Stomach (tissue), 9 donors: ENCODE results near the gene CELSR1. TPM values are rescaled to one million over a fixed set of nuclear protein-coding genes. Genes with fewer than 3 reads are reported as not detected.

Experiments used
- DNase-seq, 2 donors: peaks; one replicate each; pipeline versions ENCODE4 v3.0.0 to v3.0.0-alpha.2; 2013 to 2019
- H3K27ac ChIP-seq, 5 donors: fragments of 200-600 bp in 4 of 5; sonication (generic) in 4 of 5; one replicate each; pipeline ENCODE4 v1.5.1; 2013 to 2019; ENCODE audit warnings: mild to moderate bottlenecking in 1 of 5, moderate library complexity in 1 of 5
- H3K27me3 ChIP-seq, 3 donors: fragments of 200-600 bp; sonication (generic); one replicate each; pipeline ENCODE4 v1.5.1; 2017 to 2019; ENCODE audit warnings: mixed run types in 1 of 3
- H3K36me3 ChIP-seq, 4 donors: fragments of 200-600 bp; sonication (generic); 1 replicate in 3 of 4; 2 replicates in 1 of 4; pipeline ENCODE4 v1.5.1; 2016 to 2019
- H3K4me1 ChIP-seq, 4 donors: fragments of 200-600 bp; sonication (generic); one replicate each; pipeline ENCODE4 v1.5.1; 2016 to 2019
- H3K4me3 ChIP-seq, 4 donors: fragments of 200-600 bp; sonication (generic) in 3 of 4; one replicate each; pipeline ENCODE4 v1.5.1; 2016 to 2019; ENCODE audit warnings: mild to moderate bottlenecking in 1 of 4
- H3K9me3 ChIP-seq, 4 donors: fragments of 200-600 bp; sonication (generic); one replicate each; pipeline ENCODE4 v1.5.1; 2016 to 2019
- EP300 ChIP-seq: sonication (generic); formaldehyde crosslinking; IDR thresholded peaks from one replicate; pipeline ENCODE4 v1.6.1; 2017; ENCODE audit warnings: antibody characterized with exemption
- POLR2A ChIP-seq, 4 donors: fragments of 450-650 bp; IDR thresholded peaks; one replicate each; pipeline ENCODE4 v1.6.1; 2016; ENCODE audit warnings: antibody characterized with exemption in 4 of 4, control low read depth in 2 of 4, mild to moderate bottlenecking in 1 of 4, moderate library complexity in 1 of 4
- POLR2AphosphoS5 ChIP-seq, 3 donors: sonication (generic); formaldehyde crosslinking; IDR thresholded peaks; one replicate each; pipeline ENCODE4 v1.6.1; 2016; ENCODE audit warnings: antibody characterized with exemption in 3 of 3
- WGBS, 5 donors: extraction: QIAGEN DNeasy Blood & Tissue Kit in 3 of 5; methylation state at CpG; one replicate each; pipeline versions ENCODE4 v1.1.5 to v1.1.7; 2013 to 2018; 5-methylcytosine and 5-hydroxymethylcytosine counted together
- intact Hi-C: fragments of 100-400 bp; cut with DNase I; formaldehyde crosslinking; loops from one replicate; pipeline ENCODE4 v1.15.1; 2023; ENCODE audit warnings: low total_unique reads
- polyA plus RNA-seq, 3 donors: library from polyadenylated mRNA; stranded (reverse); fragments of 200-250 nt; gene quantifications; one replicate each; pipeline ENCODE4 v1.2.3, GENCODE V29; 2013
- total RNA-seq, 5 donors: library from RNA; depleted of rRNA; stranded (reverse); fragments of >200 nt; gene quantifications; one replicate each; pipeline versions ENCODE4 v1.1.0 to v1.2.3, GENCODE V29; 2014 to 2016
- TF ChIP-seq, protein P1 (sequence below), 7 experiments: fragments of 450-650 bp in 4 of 7; fragments of 200-600 bp in 3 of 7; sonication (generic) in 3 of 7; IDR thresholded peaks; one replicate each; pipeline ENCODE4 v1.5.1; 2016 to 2019; ENCODE audit warnings: antibody characterized with exemption in 7 of 7, control low read depth in 2 of 7, mild to moderate bottlenecking in 1 of 7
- donor health status: healthy with polysubstance abuse.
- donor health status: Bipolar disorder and iron deficiency.
- donor health status: healthy.

CELSR1 gene
- total and polyA plus RNA-seq, 8 donors, result 0.29 to 78.2 (median 13.4) TPM

DNA sequence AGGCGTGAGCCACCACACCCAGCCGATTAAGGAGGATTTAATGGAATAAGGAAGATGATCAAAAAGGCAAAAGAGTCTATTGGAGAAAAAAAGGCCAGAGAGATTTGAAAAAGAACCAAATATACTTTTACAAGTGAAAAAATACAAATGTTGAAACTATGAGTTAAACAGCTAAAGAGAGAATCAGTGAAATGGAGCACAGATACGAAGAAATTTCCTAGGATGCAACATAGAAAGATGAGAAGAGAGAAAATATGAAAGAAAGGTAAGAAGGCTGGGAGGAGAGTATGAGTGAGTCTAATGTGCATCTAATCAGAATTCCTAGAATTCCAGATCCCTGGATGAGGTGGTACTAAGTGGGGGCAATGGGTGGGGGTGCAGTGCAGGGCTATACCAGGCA is 19.4 kb upstream of the CELSR1 start:
- no peak for DNase-seq
- 81 to 99% (median 97%) methylated on average over 3 of the region's 3 CpGs for WGBS, 5 donors
- intact Hi-C loops, result no loop called here
- Histone ChIP-seq H3K4me3 (no peak overlapping the region), H3K27ac (no peak overlapping the region), H3K9me3 (peaks cover 0 to 10% (median 7%) of the 10 kb centered on the region in 4 donors), H3K27me3 (no peaks in the 10 kb centered on the region), H3K4me1 (peaks cover 0 to 10% (median 4%) of the 10 kb centered on the region in 4 donors), H3K36me3 (no peaks in the 10 kb centered on the region)
- no peak for TF ChIP-seq POLR2A (IDR thresholded peaks at IDR 0.05)
- TF ChIP-seq, protein P1, sequence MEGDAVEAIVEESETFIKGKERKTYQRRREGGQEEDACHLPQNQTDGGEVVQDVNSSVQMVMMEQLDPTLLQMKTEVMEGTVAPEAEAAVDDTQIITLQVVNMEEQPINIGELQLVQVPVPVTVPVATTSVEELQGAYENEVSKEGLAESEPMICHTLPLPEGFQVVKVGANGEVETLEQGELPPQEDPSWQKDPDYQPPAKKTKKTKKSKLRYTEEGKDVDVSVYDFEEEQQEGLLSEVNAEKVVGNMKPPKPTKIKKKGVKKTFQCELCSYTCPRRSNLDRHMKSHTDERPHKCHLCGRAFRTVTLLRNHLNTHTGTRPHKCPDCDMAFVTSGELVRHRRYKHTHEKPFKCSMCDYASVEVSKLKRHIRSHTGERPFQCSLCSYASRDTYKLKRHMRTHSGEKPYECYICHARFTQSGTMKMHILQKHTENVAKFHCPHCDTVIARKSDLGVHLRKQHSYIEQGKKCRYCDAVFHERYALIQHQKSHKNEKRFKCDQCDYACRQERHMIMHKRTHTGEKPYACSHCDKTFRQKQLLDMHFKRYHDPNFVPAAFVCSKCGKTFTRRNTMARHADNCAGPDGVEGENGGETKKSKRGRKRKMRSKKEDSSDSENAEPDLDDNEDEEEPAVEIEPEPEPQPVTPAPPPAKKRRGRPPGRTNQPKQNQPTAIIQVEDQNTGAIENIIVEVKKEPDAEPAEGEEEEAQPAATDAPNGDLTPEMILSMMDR (IDR thresholded peaks at IDR 0.05), result no peak
- no peak for TF ChIP-seq EP300
- TF ChIP-seq POLR2AphosphoS5 (IDR thresholded peaks at IDR 0.05), result no peak

DNA sequence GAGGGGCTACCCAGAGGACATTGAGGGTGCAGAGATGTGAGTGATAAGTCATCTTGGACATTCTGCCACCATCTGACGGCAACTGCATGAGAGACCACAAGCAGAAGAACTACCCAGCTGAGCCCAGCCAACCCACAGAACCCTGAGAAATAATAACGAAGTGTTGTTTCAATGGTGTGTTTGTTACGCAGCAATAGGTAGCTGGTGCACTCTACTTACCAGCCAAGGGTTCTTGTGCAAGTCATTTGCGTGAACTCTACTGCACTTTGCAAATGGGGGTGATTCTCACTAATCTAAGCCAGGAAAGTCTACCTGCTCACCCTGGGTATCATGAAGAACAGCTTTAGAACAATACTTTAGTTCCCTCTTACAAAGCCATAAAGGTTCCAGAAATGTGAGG is 15.8 kb upstream of the CELSR1 start:
- intact Hi-C loops, result no loop called here
- Histone ChIP-seq H3K4me1 (peaks cover 10 to 27% (median 19%) of the 10 kb centered on the region in 4 donors), H3K9me3 (peaks cover 0 to 10% (median 7%) of the 10 kb centered on the region in 4 donors), H3K27ac (no peak overlapping the region), H3K4me3 (no peak overlapping the region), H3K27me3 (no peaks in the 10 kb centered on the region), H3K36me3 (no peaks in the 10 kb centered on the region)
- TF ChIP-seq EP300, result no peak
- no peak for TF ChIP-seq POLR2A (IDR thresholded peaks at IDR 0.05)
- no peak for TF ChIP-seq POLR2AphosphoS5 (IDR thresholded peaks at IDR 0.05)
- TF ChIP-seq, protein P1 (IDR thresholded peaks at IDR 0.05), result no peak
- DNase-seq, result no peak
- 95 to 99% (median 97%) methylated on average over 4 of the region's 4 CpGs for WGBS, 5 donors

DNA sequence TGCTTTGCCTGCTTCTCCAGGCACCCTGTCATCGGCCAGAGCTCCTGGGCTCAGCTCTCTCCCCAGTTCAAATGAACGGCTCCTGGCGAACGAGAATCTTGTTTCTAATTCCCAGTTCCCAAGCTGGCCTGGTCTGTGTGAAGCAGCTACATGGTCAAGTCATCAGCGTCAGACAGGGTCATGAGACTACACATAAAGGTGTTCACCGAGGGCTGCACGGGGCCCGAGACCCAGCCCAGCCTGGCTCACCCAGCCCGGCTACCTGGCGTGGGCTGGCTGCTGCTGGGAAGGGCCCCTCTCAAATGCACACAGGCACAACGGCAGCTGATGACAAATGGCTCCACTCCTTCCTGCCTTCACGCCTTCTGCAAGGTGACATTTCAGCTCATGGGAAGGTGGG is 14.6 kb upstream of the CELSR1 start:
- H3K27ac ChIP-seq, result no peak overlapping the region
- TF ChIP-seq POLR2A (IDR thresholded peaks at IDR 0.05) (no peak), EP300 (no peak), POLR2AphosphoS5 (IDR thresholded peaks at IDR 0.05) (no peak)
- TF ChIP-seq, protein P1 (IDR thresholded peaks at IDR 0.05), result no peak

DNA sequence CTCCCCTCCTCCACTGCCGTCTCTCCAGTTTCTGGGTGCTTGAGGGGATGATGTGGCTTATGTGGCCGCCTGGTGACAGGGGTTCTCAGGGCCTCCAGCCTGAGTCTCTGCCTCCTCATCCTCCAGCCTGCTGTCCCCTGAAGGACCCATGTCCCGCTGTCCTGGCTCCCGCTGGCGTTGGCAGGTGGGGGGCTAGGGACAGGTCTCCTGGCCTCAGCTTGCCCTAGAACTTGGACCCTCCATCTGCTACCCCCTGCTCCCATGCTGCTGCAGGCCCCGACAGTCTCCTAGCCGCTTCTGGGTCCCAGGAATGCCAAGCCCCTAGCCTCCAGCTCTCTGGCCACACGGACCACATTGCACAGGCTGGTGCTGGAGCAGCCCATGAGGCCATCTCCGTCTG is 13.9 kb upstream of the CELSR1 start:
- WGBS, 5 donors, result 85 to 92% (median 88%) methylated on average over 5 to 9 of the region's 9 CpGs
- intact Hi-C loops, result no loop called here
- DNase-seq, result no peak
- TF ChIP-seq POLR2A (IDR thresholded peaks at IDR 0.05) (no peak), EP300 (no peak), POLR2AphosphoS5 (IDR thresholded peaks at IDR 0.05) (no peak)
- TF ChIP-seq, protein P1 (IDR thresholded peaks at IDR 0.05), result no peak
- Histone ChIP-seq H3K36me3 (no peaks in the 10 kb centered on the region), H3K4me3 (no peak overlapping the region), H3K9me3 (peaks cover 0 to 10% (median 7%) of the 10 kb centered on the region in 4 donors), H3K27ac (no peak overlapping the region), H3K4me1 (peaks cover 27 to 38% (median 33%) of the 10 kb centered on the region in 4 donors), H3K27me3 (no peaks in the 10 kb centered on the region)

More for the DNA sequence above, 14.6 kb upstream of the CELSR1 start:
- H3K36me3 ChIP-seq, result no peaks in the 10 kb centered on the region
- DNase-seq, result no peak
- peaks cover 20 to 31% (median 27%) of the 10 kb centered on the region in 4 donors for H3K4me1 ChIP-seq
- H3K4me3 ChIP-seq, result no peak overlapping the region
- intact Hi-C loops, result no loop called here
- no peaks in the 10 kb centered on the region for H3K27me3 ChIP-seq
- H3K9me3 ChIP-seq, result peaks cover 0 to 10% (median 7%) of the 10 kb centered on the region in 4 donors
- WGBS, 5 donors, result 83 to 90% (median 86%) methylated on average over 6 to 12 of the region's 12 CpGs
